HEK293 (cell line): ENCODE data around the gene GATA2.

ENCODE experiments used
- TCF7L2 ChIP-seq: IDR thresholded peaks from 2 replicates; pipeline ENCODE4 v1.6.1; 2011; ENCODE audit warnings: low read depth, mild to moderate bottlenecking, inconsistent platforms, low read length, moderate library complexity, borderline replicate concordance
- TRIM28 ChIP-seq: IDR thresholded peaks from 2 replicates; pipeline ENCODE4 v1.6.1; 2011; ENCODE audit warnings: low read length, control low read depth, borderline replicate concordance
- ZNF274 ChIP-seq, 2 experiments: fragments of 200-500 bp in 1 of 2; fragments of 450-650 bp in 1 of 2; sonication (Bioruptor generic) in 1 of 2; formaldehyde crosslinking in 1 of 2; IDR thresholded peaks; 2 replicates each; pipeline versions ENCODE4 v1.5.1 to v1.6.1; 2014 to 2016; ENCODE audit warnings: borderline replicate concordance in 1 of 2, inconsistent platforms in 1 of 2, low read length in 1 of 2, missing biosample characterization in 1 of 2, missing genetic modification characterization in 1 of 2
- ZNF664 ChIP-seq: fragments of 450-650 bp; formaldehyde crosslinking; IDR thresholded peaks from 2 replicates; pipeline ENCODE4 v1.5.1; 2016; ENCODE audit warnings: missing biosample characterization, missing genetic modification characterization
- ZNF707 ChIP-seq: fragments of 450-650 bp; formaldehyde crosslinking; IDR thresholded peaks from 2 replicates; pipeline ENCODE4 v1.5.1; 2016; ENCODE audit warnings: missing biosample characterization, missing genetic modification characterization
- ZNF777 ChIP-seq: fragments of 450-650 bp; formaldehyde crosslinking; IDR thresholded peaks from 2 replicates; pipeline ENCODE4 v1.5.1; 2017; ENCODE audit warnings: missing biosample characterization, missing genetic modification characterization, borderline replicate concordance
- TF ChIP-seq, protein P1 (sequence below): fragments of 450-650 bp; formaldehyde crosslinking; IDR thresholded peaks from 2 replicates; pipeline ENCODE4 v1.5.1; 2016; ENCODE audit warnings: missing biosample characterization, missing genetic modification characterization
- TF ChIP-seq, protein P2 (sequence below): fragments of 450-650 bp; formaldehyde crosslinking; IDR thresholded peaks from 2 replicates; pipeline ENCODE4 v1.5.1; 2017; ENCODE audit warnings: missing biosample characterization, mild to moderate bottlenecking, missing genetic modification characterization, moderate library complexity
- TF ChIP-seq, protein P3 (sequence below): fragments of 450-650 bp; formaldehyde crosslinking; IDR thresholded peaks from 2 replicates; pipeline ENCODE4 v1.5.1; 2017; ENCODE audit warnings: missing biosample characterization, missing genetic modification characterization
- TF ChIP-seq, protein P4 (sequence below): fragments of 450-650 bp; formaldehyde crosslinking; IDR thresholded peaks from 2 replicates; pipeline ENCODE4 v1.5.1; 2016; ENCODE audit warnings: missing biosample characterization, missing genetic modification characterization, low read depth
- TF ChIP-seq, protein P5 (sequence below): fragments of 450-650 bp; formaldehyde crosslinking; IDR thresholded peaks from 2 replicates; pipeline ENCODE4 v1.5.1; 2016; ENCODE audit warnings: missing biosample characterization, missing genetic modification characterization

DNA sequence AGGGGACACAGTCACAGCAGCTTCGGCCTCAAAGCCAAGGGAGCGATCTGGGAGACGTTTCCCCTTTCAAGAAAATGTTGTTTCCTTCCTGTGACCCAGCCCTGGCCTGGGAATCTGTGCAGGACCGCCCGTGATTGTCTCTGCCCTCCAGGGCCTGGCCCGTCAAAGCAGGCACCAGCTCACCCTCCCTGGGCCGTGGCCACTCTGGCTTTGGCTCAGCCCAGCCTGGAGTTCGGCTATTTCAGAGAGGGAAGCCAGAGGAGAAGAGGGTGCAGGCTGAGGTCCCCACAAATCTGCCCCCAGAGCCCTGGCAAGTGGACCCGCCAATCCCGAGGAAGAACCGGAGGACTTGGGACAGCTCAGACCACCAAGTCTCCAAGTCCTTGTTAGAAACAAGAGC, 12.7 kb downstream of the GATA2 start:
- TF ChIP-seq ZNF777 (tag by site-specific recombination) (no peak), TRIM28 (no peak), ZNF664 (no peak), TCF7L2 (no peak), ZNF274 (IDR thresholded peaks at IDR 0.05; ENCODE audit: low read length) (no peak), ZNF274 (tag by site-specific recombination; IDR thresholded peaks at IDR 0.05; ENCODE audit: borderline replicate concordance) (no peak), ZNF707 (tag by site-specific recombination) (no peak)
- TF ChIP-seq, protein P1, sequence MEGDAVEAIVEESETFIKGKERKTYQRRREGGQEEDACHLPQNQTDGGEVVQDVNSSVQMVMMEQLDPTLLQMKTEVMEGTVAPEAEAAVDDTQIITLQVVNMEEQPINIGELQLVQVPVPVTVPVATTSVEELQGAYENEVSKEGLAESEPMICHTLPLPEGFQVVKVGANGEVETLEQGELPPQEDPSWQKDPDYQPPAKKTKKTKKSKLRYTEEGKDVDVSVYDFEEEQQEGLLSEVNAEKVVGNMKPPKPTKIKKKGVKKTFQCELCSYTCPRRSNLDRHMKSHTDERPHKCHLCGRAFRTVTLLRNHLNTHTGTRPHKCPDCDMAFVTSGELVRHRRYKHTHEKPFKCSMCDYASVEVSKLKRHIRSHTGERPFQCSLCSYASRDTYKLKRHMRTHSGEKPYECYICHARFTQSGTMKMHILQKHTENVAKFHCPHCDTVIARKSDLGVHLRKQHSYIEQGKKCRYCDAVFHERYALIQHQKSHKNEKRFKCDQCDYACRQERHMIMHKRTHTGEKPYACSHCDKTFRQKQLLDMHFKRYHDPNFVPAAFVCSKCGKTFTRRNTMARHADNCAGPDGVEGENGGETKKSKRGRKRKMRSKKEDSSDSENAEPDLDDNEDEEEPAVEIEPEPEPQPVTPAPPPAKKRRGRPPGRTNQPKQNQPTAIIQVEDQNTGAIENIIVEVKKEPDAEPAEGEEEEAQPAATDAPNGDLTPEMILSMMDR (tag by site-specific recombination) = no peak
- TF ChIP-seq, protein P2, sequence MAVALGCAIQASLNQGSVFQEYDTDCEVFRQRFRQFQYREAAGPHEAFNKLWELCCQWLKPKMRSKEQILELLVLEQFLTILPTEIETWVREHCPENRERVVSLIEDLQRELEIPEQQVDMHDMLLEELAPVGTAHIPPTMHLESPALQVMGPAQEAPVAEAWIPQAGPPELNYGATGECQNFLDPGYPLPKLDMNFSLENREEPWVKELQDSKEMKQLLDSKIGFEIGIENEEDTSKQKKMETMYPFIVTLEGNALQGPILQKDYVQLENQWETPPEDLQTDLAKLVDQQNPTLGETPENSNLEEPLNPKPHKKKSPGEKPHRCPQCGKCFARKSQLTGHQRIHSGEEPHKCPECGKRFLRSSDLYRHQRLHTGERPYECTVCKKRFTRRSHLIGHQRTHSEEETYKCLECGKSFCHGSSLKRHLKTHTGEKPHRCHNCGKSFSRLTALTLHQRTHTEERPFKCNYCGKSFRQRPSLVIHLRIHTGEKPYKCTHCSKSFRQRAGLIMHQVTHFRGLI (tag by site-specific recombination) = no peak
- TF ChIP-seq, protein P3, sequence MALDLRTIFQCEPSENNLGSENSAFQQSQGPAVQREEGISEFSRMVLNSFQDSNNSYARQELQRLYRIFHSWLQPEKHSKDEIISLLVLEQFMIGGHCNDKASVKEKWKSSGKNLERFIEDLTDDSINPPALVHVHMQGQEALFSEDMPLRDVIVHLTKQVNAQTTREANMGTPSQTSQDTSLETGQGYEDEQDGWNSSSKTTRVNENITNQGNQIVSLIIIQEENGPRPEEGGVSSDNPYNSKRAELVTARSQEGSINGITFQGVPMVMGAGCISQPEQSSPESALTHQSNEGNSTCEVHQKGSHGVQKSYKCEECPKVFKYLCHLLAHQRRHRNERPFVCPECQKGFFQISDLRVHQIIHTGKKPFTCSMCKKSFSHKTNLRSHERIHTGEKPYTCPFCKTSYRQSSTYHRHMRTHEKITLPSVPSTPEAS (tag by site-specific recombination) = no peak
- TF ChIP-seq, protein P4, sequence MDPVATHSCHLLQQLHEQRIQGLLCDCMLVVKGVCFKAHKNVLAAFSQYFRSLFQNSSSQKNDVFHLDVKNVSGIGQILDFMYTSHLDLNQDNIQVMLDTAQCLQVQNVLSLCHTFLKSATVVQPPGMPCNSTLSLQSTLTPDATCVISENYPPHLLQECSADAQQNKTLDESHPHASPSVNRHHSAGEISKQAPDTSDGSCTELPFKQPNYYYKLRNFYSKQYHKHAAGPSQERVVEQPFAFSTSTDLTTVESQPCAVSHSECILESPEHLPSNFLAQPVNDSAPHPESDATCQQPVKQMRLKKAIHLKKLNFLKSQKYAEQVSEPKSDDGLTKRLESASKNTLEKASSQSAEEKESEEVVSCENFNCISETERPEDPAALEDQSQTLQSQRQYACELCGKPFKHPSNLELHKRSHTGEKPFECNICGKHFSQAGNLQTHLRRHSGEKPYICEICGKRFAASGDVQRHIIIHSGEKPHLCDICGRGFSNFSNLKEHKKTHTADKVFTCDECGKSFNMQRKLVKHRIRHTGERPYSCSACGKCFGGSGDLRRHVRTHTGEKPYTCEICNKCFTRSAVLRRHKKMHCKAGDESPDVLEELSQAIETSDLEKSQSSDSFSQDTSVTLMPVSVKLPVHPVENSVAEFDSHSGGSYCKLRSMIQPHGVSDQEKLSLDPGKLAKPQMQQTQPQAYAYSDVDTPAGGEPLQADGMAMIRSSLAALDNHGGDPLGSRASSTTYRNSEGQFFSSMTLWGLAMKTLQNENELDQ (tag by site-specific recombination) = no peak
- TF ChIP-seq, protein P5, sequence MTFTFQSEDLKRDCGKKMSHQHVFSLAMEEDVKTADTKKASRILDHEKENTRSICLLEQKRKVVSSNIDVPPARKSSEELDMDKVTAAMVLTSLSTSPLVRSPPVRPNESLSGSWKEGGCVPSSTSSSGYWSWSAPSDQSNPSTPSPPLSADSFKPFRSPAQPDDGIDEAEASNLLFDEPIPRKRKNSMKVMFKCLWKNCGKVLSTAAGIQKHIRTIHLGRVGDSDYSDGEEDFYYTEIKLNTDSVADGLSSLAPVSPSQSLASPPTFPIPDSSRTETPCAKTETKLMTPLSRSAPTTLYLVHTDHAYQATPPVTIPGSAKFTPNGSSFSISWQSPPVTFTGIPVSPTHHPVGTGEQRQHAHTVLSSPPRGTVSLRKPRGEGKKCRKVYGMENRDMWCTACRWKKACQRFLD (tag by site-specific recombination) = no peak
